Erythroblast (primary cell): ENCODE results near the gene TC2N.
A peak's percentile ranks its signal among the peaks of the same experiment; 100 is the strongest.
"Not testable (repeated sequence)": the region's sequence is repeated elsewhere in the genome, so short reads cannot be mapped to it uniquely, and the experiment has no call there.

Source experiments
- DNase-seq, 2 experiments: peaks; one replicate each; lab custom pipeline; 2025; lab: John Stamatoyannopoulos, UW
- GATA1 ChIP-seq: IDR thresholded peaks from 2 replicates; pipeline ENCODE4 v1.6.1; 2011; ENCODE audit warnings: low read depth, mild to moderate bottlenecking, control low read depth, low read length, moderate library complexity
- POLR2A ChIP-seq: IDR thresholded peaks from 2 replicates; pipeline ENCODE4 v1.6.1; 2011; ENCODE audit warnings: mild to moderate bottlenecking, low read length

TC2N gene

GRCh38 chr14:91867316-91867988 lies at the start of gene TC2N:
Gene TC2N (minus strand): TSS chr14:91867536. CDS start chr14:91813769, 53,767 bp downstream.
- TF ChIP-seq GATA1 (no peak), POLR2A (no peak)
- no peak for DNase-seq

- no peak for DNase-seq
- TF ChIP-seq GATA1 (no peak), POLR2A (no peak)
These were observed 44.7 kb upstream of the TC2N start for GRCh38 chr14:91912035-91912434.

DNA sequence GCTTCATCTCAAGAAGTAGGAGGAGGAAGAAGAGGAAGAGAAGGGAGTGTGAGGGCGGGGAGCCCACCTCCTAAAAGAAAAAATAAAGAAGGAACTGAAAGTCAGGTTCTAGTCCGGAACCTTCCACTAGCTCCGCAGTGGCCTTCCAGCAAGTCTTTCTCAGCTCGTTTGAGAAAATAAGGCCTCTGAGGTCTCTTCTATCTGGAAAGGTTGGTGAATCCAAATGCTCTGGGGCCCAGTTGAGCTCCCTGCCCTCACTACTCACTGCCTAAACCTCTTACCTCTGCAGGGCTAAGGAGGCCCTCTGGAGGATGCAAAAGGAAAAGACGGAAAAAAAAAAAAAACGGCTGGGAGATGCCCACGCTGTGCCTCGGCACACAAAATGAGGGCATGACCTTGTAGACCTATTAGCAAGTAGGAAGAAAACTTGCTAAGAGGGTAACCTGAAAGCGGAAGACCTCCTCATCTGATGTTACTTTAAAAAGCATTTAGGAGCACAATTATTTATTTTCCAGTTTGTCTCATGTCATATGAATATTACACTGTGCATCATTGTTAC lies 44.2 kb upstream of the TC2N start:
- DNase-seq = peak in 1 of 2 experiments; percentile 29
- TF ChIP-seq POLR2A (no peak), GATA1 (no peak)

DNA sequence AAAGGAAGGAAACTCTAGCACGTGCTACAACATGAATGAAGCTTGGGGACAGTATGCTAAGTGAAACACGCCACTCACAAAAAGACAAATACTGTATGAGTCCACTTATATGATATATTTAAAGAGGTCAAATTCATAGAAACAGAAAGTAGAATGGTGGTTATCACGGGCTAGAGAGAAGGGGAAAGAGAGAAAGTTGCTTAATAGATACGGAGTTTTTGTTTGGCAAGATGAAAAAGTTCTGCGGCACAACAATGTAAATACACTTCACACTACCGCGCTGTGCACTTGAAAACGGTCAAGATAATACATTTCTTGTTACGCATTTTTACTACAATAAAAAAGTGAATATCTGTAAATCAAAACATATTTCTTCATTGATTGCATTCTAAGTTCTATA lies 42.9 kb upstream of the TC2N start:
- no peak for TF ChIP-seq POLR2A
- no peak for TF ChIP-seq GATA1
- no peak for DNase-seq

GRCh38 chr14:91906374-91906773 lies 39.0 kb upstream of the TC2N start:
- DNase-seq = no peak

DNA sequence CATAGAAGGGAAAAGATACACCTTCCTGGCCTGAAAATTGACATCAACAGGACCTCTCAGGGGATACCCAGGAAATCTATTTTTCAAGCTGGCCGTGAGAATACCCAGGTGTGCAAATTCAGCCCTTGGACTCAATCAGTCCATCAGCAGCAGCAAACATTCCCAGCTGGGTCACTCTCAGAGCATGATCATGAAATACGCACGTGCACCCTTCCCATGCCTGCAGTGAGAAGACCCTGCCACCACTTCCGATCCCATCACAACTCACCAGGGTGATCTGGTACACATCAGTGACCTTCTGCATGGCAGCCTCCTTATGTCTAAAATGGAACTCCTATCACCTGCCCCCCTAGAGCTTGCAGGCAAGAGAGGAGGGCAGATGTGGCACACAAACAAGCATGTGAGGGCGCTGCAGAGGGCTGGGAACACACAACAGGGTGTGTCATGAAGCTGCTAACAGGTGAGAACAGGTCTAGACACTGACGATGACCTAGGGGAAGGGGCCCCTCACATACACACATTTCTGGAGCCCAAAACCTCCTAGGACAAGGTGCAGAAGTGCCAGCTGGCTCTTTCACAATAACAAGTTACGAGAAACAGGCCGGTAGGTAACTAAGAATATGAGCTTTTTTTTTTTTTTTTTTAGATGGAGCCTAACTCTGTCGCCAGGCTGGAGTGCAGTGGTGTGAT lies 37.8 kb upstream of the TC2N start:
- no peak for DNase-seq
- TF ChIP-seq POLR2A (no peak), GATA1 (no peak)

More at GRCh38 chr14:91906374-91906773, 39.0 kb upstream of the TC2N start:
- no peak for TF ChIP-seq GATA1
- no peak for TF ChIP-seq POLR2A

DNA sequence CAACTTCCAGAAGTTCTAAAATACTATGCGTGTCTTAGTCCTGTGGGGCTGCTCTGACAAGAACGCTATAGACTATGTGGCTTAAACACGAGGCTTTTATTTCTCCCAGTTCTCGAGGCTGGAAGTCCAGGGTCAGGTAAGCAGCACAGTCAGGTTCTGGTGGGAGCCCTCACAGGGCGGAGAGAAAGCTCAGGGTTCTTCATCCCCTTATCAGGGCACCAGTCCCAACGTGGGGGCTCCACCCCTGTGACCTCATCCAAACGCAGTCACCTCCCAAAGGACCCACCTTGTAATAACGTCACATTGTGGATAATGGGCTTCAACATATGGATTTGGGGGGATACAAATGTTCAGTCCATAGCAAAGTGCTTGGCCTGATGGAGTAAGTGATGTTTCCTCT lies 37.1 kb upstream of the TC2N start:
- TF ChIP-seq POLR2A = no peak
- TF ChIP-seq GATA1 = no peak
- peak in 1 of 2 experiments; percentile 36 for DNase-seq

DNA sequence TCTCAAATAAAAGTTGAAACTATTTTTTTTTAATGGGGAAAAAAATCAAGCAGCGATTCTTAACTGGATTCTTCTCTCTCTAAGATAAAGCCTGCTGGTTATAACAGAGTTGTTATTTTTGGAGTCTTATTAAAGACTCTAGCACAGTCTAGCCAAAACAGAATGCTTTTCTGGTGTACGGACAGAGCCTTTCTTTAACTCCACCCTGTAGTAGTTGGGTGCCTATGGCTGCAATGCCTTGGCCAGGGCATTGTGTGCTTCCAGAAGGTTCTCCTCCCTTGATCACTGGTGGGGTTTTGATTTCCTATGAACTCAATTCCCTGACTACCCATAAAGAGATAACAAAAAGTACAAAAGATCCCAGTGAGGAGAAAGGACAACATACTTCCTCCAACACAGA lies 35.7 kb upstream of the TC2N start:
- no peak for DNase-seq
- TF ChIP-seq GATA1 (no peak), POLR2A (no peak)

DNA sequence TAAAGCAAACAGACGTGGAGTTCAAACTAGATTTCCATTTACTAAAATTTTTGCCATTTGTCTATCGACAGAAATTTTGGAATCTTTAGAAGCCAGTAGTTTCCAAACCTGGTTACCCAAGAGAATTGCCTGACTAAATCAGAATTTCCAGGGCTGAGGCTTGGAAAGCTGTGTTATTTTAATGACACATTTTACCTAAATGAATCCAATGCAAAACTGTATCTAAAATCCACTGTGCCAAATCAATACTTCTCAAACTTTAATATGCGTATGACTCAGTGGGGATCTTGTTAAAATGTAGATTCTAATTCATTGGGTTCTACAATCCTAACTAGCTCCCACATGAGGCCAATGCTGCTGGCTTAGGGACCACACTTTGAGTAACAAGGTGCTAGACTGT lies 35.0 kb upstream of the TC2N start:
- no peak for DNase-seq
- no peak for TF ChIP-seq GATA1

DNA sequence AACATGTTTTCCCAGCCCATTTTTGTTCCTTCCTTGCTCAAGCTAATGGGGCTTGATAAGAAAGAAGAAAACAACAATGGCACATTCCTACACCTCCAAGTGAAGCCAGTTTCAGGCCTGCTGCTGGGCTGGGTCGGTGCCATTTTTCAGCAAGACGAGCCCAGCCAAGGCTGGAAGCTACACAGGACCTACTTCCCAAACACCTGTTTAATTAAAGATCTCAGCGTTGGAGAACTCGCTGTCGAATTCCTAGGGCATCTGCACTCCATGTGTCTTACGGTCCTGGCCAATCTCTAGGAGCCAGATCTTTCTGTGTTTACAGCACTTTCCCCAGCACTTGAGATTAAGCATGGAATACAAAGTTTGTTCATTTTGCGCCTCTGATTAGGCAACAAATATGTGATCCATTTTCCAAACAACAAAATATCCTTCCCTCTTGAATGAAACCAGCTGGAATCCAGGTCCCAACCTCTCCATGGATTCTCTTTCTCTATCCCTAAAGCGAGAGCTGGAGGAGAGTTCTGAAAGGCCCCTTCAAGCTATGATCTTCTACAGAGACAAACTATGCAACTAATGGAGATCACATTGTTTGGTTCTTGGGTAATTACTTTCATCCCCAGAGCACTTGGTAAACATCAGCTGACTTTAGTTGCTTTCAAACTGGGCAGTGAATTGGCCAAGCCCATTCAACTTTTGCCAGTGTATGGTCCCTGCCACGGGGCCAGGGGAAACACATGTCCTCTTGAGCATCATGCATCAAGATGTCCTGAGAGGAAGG lies 34.3 kb upstream of the TC2N start:
- no peak for TF ChIP-seq POLR2A
- TF ChIP-seq GATA1 = no peak

GRCh38 chr14:91899806-91900205 lies 32.5 kb upstream of the TC2N start:
- DNase-seq = no peak
- no peak for TF ChIP-seq POLR2A
- no peak for TF ChIP-seq GATA1

More for the DNA sequence above, 34.3 kb upstream of the TC2N start:
- no peak for DNase-seq

GRCh38 chr14:91899213-91899612 lies 31.9 kb upstream of the TC2N start:
- TF ChIP-seq POLR2A (no peak), GATA1 (no peak)
- no peak for DNase-seq

GRCh38 chr14:91898372-91898771 lies 31.0 kb upstream of the TC2N start:
- no peak for DNase-seq
- TF ChIP-seq POLR2A (no peak), GATA1 (no peak)

GRCh38 chr14:91897716-91898115 lies 30.4 kb upstream of the TC2N start:
- DNase-seq = not testable (repeated sequence)
